GM23248 (cell line): ENCODE results near the gene FGA. TPM values are rescaled to one million over a fixed set of nuclear protein-coding genes. Genes with fewer than 3 reads are reported as not detected.

ENCODE experiments used
- DNase-seq: peaks from one replicate; pipeline ENCODE4 v3.0.0-alpha.2; 2015
- H2AFZ ChIP-seq: fragments of 200-600 bp; sonication (generic); 2 replicates; pipeline ENCODE4 v1.6.1; 2016; ENCODE audit warnings: antibody characterized with exemption
- H3F3A ChIP-seq: fragments of 200-600 bp; sonication (generic); 2 replicates; pipeline ENCODE4 v1.6.1; 2016; ENCODE audit warnings: mild to moderate bottlenecking, antibody characterized with exemption, mixed run types; ENCODE audit not compliant: insufficient read depth
- H3K27ac ChIP-seq: fragments of 200-600 bp; sonication (generic); 2 replicates; pipeline ENCODE4 v1.5.1; 2016; ENCODE audit warnings: mild to moderate bottlenecking
- H3K27me3 ChIP-seq: fragments of 200-600 bp; sonication (generic); replicated peaks from 2 replicates; pipeline ENCODE4 v1.6.1; 2016; ENCODE audit warnings: mild to moderate bottlenecking; ENCODE audit not compliant: insufficient read depth
- H3K36me3 ChIP-seq: fragments of 200-600 bp; sonication (generic); 2 replicates; pipeline ENCODE4 v1.6.1; 2016; ENCODE audit warnings: low read depth, mild to moderate bottlenecking
- H3K4me1 ChIP-seq: fragments of 200-600 bp; sonication (generic); 2 replicates; pipeline ENCODE4 v1.6.1; 2016; ENCODE audit warnings: mild to moderate bottlenecking; ENCODE audit not compliant: insufficient read depth
- H3K4me2 ChIP-seq: fragments of 200-600 bp; sonication (generic); one replicate; pipeline ENCODE4 v1.6.1; 2016; ENCODE audit warnings: mild to moderate bottlenecking; ENCODE audit not compliant: unreplicated experiment
- H3K4me3 ChIP-seq: fragments of 200-600 bp; sonication (generic); 2 replicates; pipeline ENCODE4 v1.5.1; 2016; ENCODE audit warnings: mild to moderate bottlenecking
- H3K79me2 ChIP-seq: fragments of 200-600 bp; sonication (generic); 2 replicates; pipeline ENCODE4 v1.6.1; 2016; ENCODE audit warnings: mild to moderate bottlenecking; ENCODE audit not compliant: insufficient read depth
- H3K9ac ChIP-seq: fragments of 200-600 bp; sonication (generic); 2 replicates; pipeline ENCODE4 v1.6.1; 2016; ENCODE audit warnings: mild to moderate bottlenecking
- H3K9me2 ChIP-seq: fragments of 200-600 bp; sonication (generic); 2 replicates; pipeline ENCODE4 v1.6.1; 2016; ENCODE audit warnings: mixed run types, mild to moderate bottlenecking, moderate library complexity; ENCODE audit not compliant: insufficient read depth
- H3K9me3 ChIP-seq: fragments of 200-600 bp; sonication (generic); one replicate; pipeline ENCODE4 v1.6.1; 2017; ENCODE audit warnings: low read depth
- H4K20me1 ChIP-seq: fragments of 200-600 bp; sonication (generic); 2 replicates; pipeline ENCODE4 v1.6.0; 2016; ENCODE audit not compliant: insufficient read depth
- EZH2 ChIP-seq: fragments of 200-600 bp; sonication (generic); IDR thresholded peaks from 2 replicates; pipeline ENCODE4 v1.6.1; 2018; ENCODE audit warnings: antibody characterized with exemption, mild to moderate bottlenecking; ENCODE audit not compliant: insufficient read depth, poor library complexity, severe bottlenecking
- EZH2phosphoT487 ChIP-seq: fragments of 200-600 bp; sonication (generic); IDR thresholded peaks from 2 replicates; pipeline ENCODE4 v1.6.1; 2018; ENCODE audit warnings: antibody characterized with exemption, moderate library complexity, mild to moderate bottlenecking, low read depth; ENCODE audit not compliant: insufficient read depth
- WGBS, 2 experiments: methylation state at CpG; one replicate each; pipeline ENCODE4 v1.1.6; 2015 to 2017; ENCODE audit warnings: low lambda C conversion rate in 2 of 2, low coverage in 1 of 2; ENCODE audit errors: missing lambda C conversion rate in 2 of 2; 5-methylcytosine and 5-hydroxymethylcytosine counted together
- in situ Hi-C: fragments of 300-500 bp; cut with MboI; formaldehyde crosslinking; loops from 2 replicates; pipeline ENCODE4 v1.15.0; 2020
- polyA plus RNA-seq: library from polyadenylated mRNA; unstranded; fragments of >200 nt; fragmentation: Nextera tagmentation; extraction: Ambion mirVana; gene quantifications from 2 replicates; pipeline ENCODE4 v1.2.1, GENCODE V29; 2016
- total RNA-seq: library from RNA; depleted of rRNA; stranded (reverse); fragments of >200 nt; shearing (Covaris generic); gene quantifications from 2 replicates; pipeline ENCODE4 v1.2.3, GENCODE V29; 2014

Gene FGA
- total and polyA plus RNA-seq, 2 experiments from 2014 or later, result not detected

DNA sequence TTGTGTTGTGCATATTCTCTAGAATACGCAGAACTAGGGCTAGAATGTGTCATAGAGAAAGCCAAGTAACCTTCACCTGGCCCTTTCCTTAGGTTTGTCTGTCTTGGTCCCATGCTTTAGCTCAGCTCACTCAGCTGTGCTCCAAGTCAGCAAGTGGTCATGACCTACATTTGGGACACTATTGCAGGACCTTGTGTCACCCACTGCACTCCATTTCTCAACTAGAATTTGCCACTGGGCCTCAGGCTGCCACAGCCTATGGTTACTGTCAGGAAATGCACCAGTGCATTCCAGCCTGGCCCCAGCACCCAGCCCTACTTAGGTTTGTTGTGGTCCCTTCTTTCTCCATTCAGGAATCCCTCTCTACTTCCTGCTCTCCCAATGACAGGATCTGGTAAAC, 29.6 kb upstream of the FGA start:
- H3F3A ChIP-seq, result no peaks in the 10 kb centered on the region

DNA sequence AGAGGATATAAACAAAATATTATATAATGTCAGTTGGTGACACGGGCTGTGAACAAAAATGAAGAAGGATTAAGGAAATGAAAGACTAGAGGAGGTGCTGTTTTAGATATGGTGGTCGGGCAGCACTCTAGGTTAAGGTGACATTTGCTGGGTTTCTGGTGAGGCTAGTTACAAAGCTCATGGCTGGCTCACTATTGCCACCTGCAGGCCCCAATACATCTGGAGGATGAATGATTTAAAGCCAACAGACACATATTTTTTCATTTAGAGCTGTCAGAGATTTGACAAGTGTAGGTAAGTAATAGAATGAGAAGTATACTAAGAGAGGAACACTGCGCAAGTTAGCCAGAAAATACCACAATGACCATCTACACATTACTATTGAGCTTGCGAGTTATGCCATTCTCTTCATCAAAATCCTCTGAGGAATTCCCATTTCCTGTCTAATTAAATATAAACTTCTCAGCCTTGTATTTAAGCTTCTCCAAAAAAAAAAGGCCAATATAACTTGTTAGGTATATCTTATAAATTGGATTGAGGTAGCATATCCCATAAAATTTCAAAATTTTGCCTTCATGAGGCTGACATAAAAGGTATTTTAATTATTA, 28.3 kb upstream of the FGA start:
- Histone ChIP-seq H3K27me3 (peaks cover 21% of the 10 kb centered on the region; the same call in 1 of the 2 replicates), H3K79me2 (no peaks in the 10 kb centered on the region), H2AFZ (no peak overlapping the region), H3K4me3 (no peak overlapping the region), H4K20me1 (no peaks in the 10 kb centered on the region), H3K4me2 (no peak overlapping the region), H3K4me1 (no peaks in the 10 kb centered on the region), H3K27ac (no peak overlapping the region), H3K36me3 (no peaks in the 10 kb centered on the region), H3K9me3 (no peaks in the 10 kb centered on the region), H3F3A (no peaks in the 10 kb centered on the region), H3K9me2 (no peaks in the 10 kb centered on the region), H3K9ac (no peak overlapping the region)
- 31% methylated on average over 4 of the region's 4 CpGs for WGBS, 2 experiments
- peak; percentile 63 for DNase-seq
- TF ChIP-seq EZH2 (no peak), EZH2phosphoT487 (no peak)
- in situ Hi-C loops, result no loop called here

More for the DNA sequence above, 29.6 kb upstream of the FGA start:
- 0% methylated on average over 1 of the region's 1 CpG for WGBS, 2 experiments
- Histone ChIP-seq H3K4me3 (no peak overlapping the region), H3K4me1 (no peaks in the 10 kb centered on the region), H2AFZ (no peak overlapping the region), H3K4me2 (no peak overlapping the region), H3K36me3 (no peaks in the 10 kb centered on the region), H3K9ac (no peak overlapping the region), H4K20me1 (no peaks in the 10 kb centered on the region), H3K27me3 (peaks cover 21% of the 10 kb centered on the region; the same call in 1 of the 2 replicates), H3K9me2 (no peaks in the 10 kb centered on the region), H3K27ac (no peak overlapping the region), H3K9me3 (no peaks in the 10 kb centered on the region), H3K79me2 (no peaks in the 10 kb centered on the region)
- in situ Hi-C loops, result no loop called here
- DNase-seq, result no peak
- no peak for TF ChIP-seq EZH2

DNA sequence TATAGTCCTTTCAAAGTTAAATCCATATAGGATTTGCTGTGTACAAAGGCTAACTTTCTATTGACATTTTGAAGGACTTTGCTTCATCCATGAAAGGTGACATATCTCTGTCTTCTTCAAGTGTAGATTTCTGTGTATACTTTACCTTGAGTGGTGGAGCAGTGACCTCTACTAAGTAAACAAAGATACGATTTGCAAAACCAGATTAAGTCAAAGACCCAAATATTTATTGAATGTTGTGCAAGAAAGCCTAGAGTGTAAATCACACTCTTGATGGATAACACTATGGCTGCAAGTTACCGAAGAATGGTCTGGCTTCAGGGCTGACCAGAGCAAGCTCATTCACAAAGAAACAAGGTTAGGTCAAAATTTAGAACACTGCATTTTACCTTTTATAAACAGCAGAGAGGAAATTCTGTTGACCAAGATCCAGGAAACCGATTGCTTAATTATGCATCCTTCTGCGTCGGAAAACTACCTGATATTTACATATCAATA, 27.3 kb upstream of the FGA start:
- no peaks in the 10 kb centered on the region for H3K9me2 ChIP-seq
- no peaks in the 10 kb centered on the region for H3F3A ChIP-seq
- H3K27me3 ChIP-seq, result peaks cover 21% of the 10 kb centered on the region; the same call in 1 of the 2 replicates
- no peak for TF ChIP-seq EZH2phosphoT487
- TF ChIP-seq EZH2, result no peak
- H3K27ac ChIP-seq, result no peak overlapping the region
- H3K9me3 ChIP-seq, result no peaks in the 10 kb centered on the region
- H3K4me2 ChIP-seq, result no peak overlapping the region
- DNase-seq, result no peak
- H3K4me3 ChIP-seq, result no peak overlapping the region
- no peaks in the 10 kb centered on the region for H3K36me3 ChIP-seq
- no peak overlapping the region for H2AFZ ChIP-seq
- H3K79me2 ChIP-seq, result no peaks in the 10 kb centered on the region
- no peaks in the 10 kb centered on the region for H4K20me1 ChIP-seq
- WGBS, 2 experiments, result 55 to 57% methylated on average over 5 of the region's 5 CpGs
- in situ Hi-C loops, result no loop called here
- H3K4me1 ChIP-seq, result no peaks in the 10 kb centered on the region
- H3K9ac ChIP-seq, result no peak overlapping the region

DNA sequence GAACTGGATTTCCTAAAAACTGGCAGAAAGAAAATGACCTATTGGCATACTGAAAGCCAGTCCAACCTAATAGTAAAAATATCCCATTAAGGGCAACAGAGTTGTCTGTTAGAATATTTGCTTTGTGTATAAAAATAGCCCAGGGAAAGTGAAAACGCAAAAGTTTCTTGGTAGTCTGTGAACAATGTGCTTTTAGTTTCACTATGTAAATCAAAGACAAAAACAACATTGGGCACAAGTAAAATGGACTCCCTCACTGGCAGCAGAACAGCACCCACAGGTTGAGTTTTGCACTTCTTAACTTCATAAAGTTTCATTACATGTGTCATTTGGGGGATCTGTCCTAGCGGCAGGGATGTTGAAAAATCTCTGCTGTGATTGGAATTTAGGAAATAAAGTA, 26.2 kb upstream of the FGA start:
- 5 to 14% methylated on average over 2 of the region's 2 CpGs for WGBS, 2 experiments
- Histone ChIP-seq H3K4me3 (no peak overlapping the region), H3F3A (no peaks in the 10 kb centered on the region), H2AFZ (no peak overlapping the region), H3K9me3 (no peaks in the 10 kb centered on the region), H3K36me3 (no peaks in the 10 kb centered on the region), H3K27ac (no peak overlapping the region), H3K79me2 (no peaks in the 10 kb centered on the region), H4K20me1 (no peaks in the 10 kb centered on the region), H3K4me1 (no peaks in the 10 kb centered on the region), H3K9ac (no peak overlapping the region), H3K27me3 (peaks cover 24% of the 10 kb centered on the region; the same call in 1 of the 2 replicates), H3K9me2 (no peaks in the 10 kb centered on the region), H3K4me2 (no peak overlapping the region)
- TF ChIP-seq EZH2phosphoT487 (no peak), EZH2 (no peak)
- in situ Hi-C loops, result no loop called here
- no peak for DNase-seq
